HS-5 (cell line): ENCODE measurements around the gene MED27.
"Not testable (repeated sequence)": the region's sequence is repeated elsewhere in the genome, so short reads cannot be mapped to it uniquely, and the experiment has no call there.

Source experiments
- DNase-seq: peaks from one replicate; pipeline ENCODE4 v3.0.0-alpha.2; 2012; ENCODE audit warnings: low read depth

The MED27 gene

GRCh38 chr9:132015866-132016265 lies 63.8 kb downstream of the MED27 start:
- no peak for DNase-seq

GRCh38 chr9:132014218-132014805 lies 65.4 kb downstream of the MED27 start:
- DNase-seq, result no peak

- DNase-seq, result no peak
Observed at GRCh38 chr9:132012704-132013357, 66.8 kb downstream of the MED27 start.

GRCh38 chr9:132011896-132012295 lies 67.8 kb downstream of the MED27 start:
- DNase-seq, result no peak

DNA sequence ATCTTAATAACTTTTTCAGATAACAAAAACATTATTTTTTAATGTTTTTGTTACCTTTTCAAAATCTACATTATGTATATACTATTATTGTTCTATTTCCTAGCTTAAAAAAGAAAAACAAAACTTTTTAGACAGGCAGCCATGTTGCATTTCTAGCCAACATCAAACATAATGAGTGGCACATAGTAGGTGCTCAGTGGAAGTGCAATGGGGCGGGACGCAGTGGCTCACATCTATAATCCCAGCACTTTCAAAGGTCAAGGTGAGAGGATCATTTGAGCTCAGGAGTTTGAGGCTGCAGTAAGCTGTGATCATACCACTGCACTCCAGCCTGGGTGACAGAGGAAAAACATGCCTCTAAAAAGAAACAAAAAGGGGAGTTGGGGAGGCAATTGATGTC lies 68.4 kb downstream of the MED27 start:
- DNase-seq, result no peak

DNA sequence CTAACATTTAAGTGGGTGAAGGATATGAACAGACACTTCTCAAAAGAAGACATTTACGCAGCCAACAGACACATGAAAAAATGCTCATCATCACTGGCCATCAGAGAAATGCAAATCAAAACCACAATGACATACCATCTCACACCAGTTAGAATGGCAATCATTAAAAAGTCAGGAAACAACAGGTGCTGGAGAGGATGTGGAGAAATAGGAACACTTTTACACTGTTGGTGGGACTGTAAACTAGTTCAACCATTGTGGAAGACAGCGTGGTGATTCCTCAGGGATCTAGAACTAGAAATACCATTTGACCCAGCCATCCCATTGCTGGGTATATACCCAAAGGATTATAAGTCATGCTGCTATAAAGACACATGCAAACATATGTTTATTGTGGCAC lies 69.5 kb downstream of the MED27 start:
- not testable (repeated sequence) for DNase-seq

DNA sequence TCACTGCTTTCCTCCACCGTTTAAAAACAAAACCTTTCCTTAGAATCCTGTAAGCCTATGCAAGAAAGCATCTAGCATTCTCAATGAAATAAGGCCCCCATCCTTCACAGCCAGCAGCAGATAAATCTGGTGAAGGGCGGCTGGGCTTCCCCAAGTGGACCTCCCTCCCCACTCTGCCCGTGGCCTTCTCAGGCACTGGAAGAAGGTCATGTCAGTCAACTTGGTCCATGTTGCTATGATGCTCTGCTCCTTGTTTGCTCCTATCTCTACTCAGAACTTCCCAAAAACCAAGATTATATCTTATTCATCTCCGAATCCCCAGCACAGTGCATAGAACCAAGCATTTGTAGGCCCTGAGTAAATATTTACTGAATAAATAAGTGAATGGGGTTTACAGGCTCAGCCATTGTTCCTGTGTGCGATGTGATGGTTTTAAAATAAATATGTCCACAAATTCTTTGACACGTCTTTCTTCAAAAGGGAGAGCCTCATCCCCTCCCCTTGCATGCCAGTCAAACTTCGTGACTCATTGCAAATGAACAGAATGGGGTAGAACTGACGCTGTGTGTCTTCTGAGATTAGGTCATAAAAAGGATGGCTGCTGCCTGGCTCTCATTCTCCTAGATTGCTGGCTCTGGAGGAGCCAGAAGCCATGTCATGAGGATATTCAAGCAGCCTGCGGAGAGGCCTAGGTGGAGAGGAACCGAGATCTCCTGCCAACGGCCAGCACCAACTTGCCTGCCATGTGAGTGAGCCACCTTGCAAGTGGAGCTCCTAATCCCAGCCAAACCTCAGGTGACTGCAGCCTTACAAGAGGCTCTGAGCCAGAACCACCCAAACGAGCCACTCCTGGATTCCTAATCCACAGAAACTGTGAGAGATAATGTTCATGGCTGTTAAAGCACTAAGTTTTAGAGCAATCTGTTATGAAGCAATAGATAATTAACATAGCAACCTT lies 70.5 kb downstream of the MED27 start:
- DNase-seq, result no peak

DNA sequence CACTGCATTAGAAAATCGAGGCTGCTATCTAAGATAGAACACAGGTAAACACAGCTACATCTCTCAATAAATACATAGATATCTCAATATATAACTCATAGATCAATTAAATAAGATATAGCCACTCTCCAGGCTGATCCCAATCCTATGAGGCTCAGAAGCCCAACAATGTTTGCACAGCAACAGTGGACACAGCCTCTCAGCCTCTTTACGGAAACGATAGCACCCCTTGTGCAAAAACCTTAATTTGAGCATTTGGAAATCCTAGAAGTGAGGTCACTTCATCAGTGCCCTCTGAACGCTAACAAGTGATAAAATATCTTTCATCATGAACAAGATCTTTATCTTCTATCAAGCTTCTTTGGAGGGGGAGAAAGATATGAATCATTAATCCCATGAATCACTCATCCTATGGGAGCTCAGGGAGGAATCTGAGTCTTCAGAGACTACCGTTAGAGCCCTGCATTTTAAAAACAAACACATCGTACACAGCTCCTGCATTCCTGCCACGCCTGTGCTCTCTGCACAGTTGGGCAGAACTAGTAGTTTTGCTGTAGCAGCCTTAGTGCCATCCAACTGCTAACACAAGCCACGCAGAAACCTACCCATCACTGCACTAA lies 71.4 kb downstream of the MED27 start:
- peak; percentile 78 for DNase-seq

DNA sequence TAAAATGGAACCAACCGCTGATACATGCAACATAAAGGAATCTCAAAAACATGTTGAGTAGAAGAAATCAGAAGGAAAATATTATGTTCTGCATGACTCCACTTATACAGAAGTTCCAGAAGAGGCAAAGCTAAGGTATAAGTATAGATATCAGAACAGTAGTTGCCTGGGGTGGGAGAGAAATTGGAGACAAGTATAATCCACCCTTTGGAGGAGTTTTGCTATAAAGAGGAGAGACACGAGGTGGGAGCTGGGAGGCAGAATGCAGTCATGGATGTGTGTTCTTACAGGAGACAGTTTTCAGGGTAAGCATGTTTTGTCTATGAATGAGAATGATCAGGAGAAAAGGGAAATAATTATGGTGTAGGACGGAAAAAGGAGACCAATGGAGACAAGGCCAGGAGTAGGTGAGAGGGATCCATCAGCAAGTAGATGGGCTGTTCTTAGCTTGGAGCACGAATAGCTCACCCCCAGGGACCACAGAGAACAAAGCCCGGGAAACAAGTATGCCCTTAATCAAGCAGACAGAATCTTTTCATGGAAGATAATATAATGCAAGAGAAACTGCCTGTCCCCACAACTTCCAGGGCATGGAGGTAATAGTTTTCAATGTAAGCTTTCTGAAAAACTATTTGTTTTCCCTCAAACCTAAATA lies 72.2 kb downstream of the MED27 start:
- no peak for DNase-seq

DNA sequence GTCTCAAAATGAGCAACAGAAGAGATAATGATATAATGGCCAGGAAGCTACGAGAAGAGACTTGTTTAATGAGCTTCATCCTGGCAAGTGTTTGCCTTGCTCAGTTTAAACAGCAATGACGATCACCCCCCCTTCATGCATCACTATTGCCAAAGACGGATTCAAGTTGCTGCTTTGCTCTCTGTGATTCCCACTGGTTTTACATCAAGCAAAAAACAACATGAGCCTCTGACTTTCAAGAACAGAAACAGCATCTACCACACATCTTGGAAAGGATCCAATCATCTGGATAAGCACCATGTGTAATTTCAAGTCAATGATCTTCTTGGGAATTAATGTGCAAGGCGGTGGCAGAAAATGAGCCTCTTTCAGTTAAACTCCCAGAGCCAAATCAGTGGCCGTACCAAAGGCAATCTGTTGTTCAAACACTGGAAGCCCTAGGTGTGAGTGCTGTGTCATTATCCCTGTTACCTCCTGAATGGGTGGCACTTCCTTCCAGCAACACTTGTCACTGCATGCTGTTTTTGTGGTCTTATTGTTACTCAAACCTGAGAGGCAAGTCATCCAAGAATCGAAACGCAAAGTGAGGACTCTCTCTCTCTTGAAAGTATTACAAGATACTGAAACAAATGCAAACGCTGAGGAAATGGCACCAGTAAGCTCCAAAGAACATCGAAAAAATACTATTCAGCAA lies 72.8 kb downstream of the MED27 start:
- no peak for DNase-seq

DNA sequence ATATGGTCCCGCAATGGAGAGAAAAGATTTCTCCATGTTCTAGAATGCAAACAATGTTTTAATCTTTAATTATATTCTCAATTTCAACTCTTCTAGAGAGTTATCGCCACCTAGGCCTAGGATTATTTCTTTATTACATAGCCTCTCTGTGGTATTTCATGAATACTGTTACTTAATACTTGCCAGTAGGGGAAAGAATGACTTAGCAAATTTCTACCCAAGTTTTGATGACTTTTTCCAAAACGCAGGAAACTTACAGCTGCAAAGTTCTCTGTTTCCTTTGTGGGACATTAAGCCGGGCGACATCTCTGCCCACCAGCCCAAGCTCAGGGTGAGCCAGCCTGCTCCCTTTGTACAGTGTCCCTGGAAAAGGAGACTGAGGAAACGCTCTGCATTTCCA lies 73.8 kb downstream of the MED27 start:
- DNase-seq, result no peak

DNA sequence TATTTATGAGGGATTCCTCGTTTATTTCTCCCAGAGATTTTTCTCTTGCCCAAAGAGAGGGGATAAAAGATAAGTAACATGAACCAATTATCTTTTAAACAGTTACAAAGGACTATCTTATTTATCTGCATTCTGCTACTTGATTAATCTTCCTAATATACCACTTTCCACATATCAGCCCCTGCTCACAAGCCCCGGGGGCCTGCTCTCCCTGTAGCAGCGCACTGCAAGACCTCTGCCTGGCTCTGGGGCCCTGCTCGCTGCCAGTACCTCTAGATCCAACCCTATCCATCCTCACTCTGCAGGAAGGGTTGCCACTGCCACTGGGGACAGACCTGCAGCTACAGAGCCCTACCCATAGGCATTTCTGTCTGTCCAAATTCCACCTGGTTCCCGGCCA lies 75.3 kb downstream of the MED27 start:
- no peak for DNase-seq

GRCh38 chr9:132003896-132004295 lies 75.8 kb downstream of the MED27 start:
- DNase-seq, result no peak

- no peak for DNase-seq
Observed at GRCh38 chr9:132003319-132003704, 76.4 kb downstream of the MED27 start.

DNA sequence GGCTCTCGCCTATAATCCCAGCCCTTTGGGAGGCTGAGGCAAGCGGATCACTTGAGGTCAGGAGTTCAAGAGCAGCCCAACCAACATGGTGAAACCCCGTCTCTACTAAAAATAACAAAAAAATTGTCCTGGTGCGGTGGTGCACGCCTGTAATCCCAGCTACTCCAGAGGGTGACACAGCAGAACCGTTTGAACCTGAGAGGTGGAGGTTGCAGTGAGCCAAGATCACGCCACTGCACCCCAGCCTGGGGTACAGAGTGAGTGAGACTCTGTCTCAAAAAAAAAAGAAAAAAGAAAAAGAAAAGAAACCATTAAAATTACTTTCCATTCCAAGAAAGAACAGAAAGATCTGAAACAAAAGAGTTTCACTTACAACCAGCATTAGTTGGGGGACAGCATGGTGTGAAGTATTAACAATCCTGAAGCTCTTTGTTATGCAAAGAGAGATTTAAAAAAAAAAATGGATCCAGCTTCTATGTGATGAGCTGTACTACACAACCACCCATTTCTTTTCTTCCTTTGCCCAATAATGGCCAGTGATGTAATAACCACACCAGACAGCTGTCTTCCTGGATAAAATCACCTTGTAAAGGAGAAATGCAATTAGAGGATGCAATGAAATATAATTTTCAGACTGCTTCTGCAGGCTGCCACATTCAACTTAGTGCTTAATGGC lies 76.9 kb downstream of the MED27 start:
- DNase-seq, result no peak

DNA sequence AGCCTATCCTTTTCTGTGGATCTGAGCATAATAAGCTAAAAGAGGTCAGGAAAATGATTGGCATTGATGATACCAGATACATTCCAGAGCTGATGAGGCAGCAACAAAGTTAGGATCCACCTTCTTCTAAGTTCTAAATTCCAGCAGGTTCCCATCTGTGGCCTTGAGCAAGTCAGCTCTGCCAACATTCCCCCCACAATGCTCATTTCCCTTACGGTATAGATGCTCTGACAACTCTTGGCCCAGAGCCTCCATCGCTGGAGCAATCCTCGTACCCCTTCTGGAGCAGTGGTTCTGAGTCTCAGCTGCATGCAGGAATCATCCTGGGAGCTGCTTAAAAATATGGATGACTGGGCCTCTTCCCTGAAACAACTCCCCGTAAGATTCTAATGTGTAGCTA lies 78.1 kb downstream of the MED27 start:
- peak; percentile 56 for DNase-seq

- DNase-seq, result no peak
Observed at GRCh38 chr9:132000659-132001058, 79.0 kb downstream of the MED27 start.

DNA sequence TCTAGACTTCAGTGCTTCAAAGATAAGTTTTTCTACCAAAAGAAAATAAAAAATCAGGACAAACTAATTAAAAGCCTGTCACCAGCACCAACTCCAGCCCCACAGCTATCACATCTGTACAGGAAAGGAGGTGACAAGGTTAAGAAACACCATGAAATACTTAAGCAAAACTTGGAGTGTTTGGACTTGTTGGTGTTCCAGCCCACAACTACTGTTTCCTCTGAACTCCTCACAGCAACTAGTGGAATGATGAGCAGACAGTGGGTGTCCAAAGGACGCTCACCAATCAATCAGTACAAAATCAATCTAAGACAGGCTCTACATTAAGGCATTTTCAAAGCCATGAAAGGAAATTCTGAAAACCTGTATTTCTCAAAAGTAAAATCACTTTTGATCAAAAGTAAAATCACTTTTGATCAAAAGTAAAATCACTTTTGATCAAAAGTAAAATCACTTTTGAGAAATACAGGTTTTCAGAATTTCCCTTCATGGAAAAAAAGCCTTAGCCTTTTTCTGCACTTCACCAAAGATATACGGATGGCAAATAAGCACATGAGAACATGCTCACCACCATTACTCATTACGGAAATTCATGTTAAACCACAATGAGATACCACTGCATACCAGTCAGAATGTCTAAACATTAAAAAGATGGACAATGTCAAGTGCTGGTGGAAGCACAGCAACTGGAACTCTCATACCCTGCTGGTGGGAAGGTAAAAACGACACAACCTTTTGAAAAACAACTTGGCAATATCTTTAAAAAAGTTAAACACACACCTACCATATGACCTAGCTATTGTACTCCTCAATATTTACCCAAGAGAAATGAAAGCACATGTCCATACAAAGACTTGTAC lies 79.7 kb downstream of the MED27 start:
- peak; percentile 81 for DNase-seq

GRCh38 chr9:131997779-131998178 lies 81.9 kb downstream of the MED27 start:
- no peak for DNase-seq

DNA sequence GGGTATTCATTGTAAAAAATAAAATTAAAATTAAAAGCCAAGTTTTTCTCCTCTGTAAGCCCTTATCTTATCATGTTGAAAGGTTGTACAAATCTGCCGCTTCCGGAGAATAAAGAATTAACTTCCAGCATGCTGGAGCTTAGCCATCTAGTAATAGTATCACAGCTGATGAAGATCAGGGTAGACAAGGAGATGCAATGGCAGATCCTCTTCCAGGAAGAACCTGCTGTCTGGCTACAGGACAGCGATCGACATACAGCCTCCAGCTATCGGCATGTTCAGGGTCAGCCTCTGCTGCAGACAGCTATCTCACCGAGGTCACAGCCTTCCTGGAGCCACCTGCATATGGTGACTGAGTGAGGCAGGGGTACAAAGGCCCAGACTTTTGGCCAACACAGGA lies 82.6 kb downstream of the MED27 start:
- DNase-seq, result no peak
